Body of pancreas (tissue), 4 donors: ENCODE measurements around the gene HLA-DRB5. TPM values are rescaled to one million over a fixed set of nuclear protein-coding genes. Genes with fewer than 3 reads are reported as not detected.
"Not testable (repeated sequence)": the region's sequence is repeated elsewhere in the genome, so short reads cannot be mapped to it uniquely, and the experiment has no call there.

Source experiments
- ATAC-seq: fragments of 150-250 bp; one replicate; pipeline ENCODE4 v1.9.1; 2016
- DNase-seq, 4 donors: peaks; one replicate each; pipeline ENCODE4 v3.0.0-alpha.2; 2019
- H3K27ac ChIP-seq, 4 donors: fragments of 200-600 bp; sonication (generic); 1 replicate in 3 of 4; 2 replicates in 1 of 4; pipeline versions ENCODE4 v1.5.1 to v1.6.1; 2016 to 2019; ENCODE audit warnings: mild to moderate bottlenecking in 1 of 4, mixed read lengths in 1 of 4, moderate library complexity in 1 of 4
- H3K27me3 ChIP-seq, 2 donors: fragments of 200-600 bp; sonication (generic); one replicate each; pipeline ENCODE4 v1.6.0; 2016; ENCODE audit warnings: mild to moderate bottlenecking in 1 of 2
- H3K36me3 ChIP-seq, 2 donors: fragments of 200-600 bp; sonication (generic); replicated peaks in 1 of 2; 2 replicates each; pipeline ENCODE4 v1.5.1; 2016; ENCODE audit warnings: low read depth in 2 of 2; ENCODE audit not compliant: insufficient read depth in 1 of 2
- H3K4me1 ChIP-seq: fragments of 200-600 bp; sonication (generic); one replicate; pipeline ENCODE4 v1.6.0; 2016
- H3K4me3 ChIP-seq, 2 donors: fragments of 200-600 bp; sonication (generic); 1 replicate in 1 of 2; 2 replicates in 1 of 2; pipeline ENCODE4 v1.5.1; 2016 to 2019
- H3K9me3 ChIP-seq, 3 donors: fragments of 200-600 bp; sonication (generic); 1 replicate in 2 of 3; 2 replicates in 1 of 3; pipeline ENCODE4 v1.5.1; 2016
- CTCF ChIP-seq, 7 experiments: fragments of 450-650 bp in 4 of 7; fragments of 200-600 bp in 3 of 7; sonication (generic) in 3 of 7; IDR thresholded peaks; one replicate each; pipeline ENCODE4 v1.5.1; 2016 to 2019; ENCODE audit warnings: antibody characterized with exemption in 7 of 7
- POLR2A ChIP-seq, 3 donors: fragments of 450-650 bp; IDR thresholded peaks; one replicate each; pipeline ENCODE4 v1.6.1; 2016; ENCODE audit warnings: antibody characterized with exemption in 3 of 3, mild to moderate bottlenecking in 2 of 3
- WGBS, 2 donors: methylation state at CpG; one replicate each; pipeline ENCODE4 v1.1.5; 2017; 5-methylcytosine and 5-hydroxymethylcytosine counted together
- intact Hi-C: fragments of 100-400 bp; cut with DNase I; formaldehyde crosslinking; loops from one replicate; pipeline ENCODE4 v1.15.1; 2023
- total RNA-seq, 2 donors: library from RNA; depleted of rRNA; stranded (reverse); fragments of >200 nt; gene quantifications; one replicate each; pipeline ENCODE4 v1.1.0, GENCODE V29; 2016

HLA-DRB5 gene
- total RNA-seq, 2 donors from 2014 or later, result 1.3 to 19.8 TPM

DNA sequence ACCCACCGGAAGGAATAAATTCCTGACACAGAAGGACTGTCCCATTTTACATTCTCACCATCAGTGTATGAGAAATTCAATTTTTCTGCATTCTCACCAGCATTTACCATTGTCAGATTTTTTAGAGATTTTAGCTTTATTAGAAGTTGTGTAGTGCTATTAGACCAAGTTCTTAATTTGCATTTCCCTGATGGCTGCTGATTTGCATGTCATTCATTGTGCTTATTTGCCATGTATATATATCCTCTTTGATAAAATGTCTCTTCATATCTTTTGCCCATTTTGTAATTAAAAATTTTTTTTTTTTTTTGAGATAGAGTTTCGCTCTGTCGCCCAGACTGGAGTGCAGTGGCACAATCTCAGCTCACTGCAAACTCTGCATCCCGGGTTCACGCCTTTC, 9.8 kb upstream of the HLA-DRB5 start:
- H3K36me3 ChIP-seq, result no peaks in the 10 kb centered on the region
- H3K4me1 ChIP-seq, result no peaks in the 10 kb centered on the region
- no peak overlapping the region for H3K4me3 ChIP-seq
- no peaks in the 10 kb centered on the region for H3K27me3 ChIP-seq
- WGBS, 2 donors, result 25 to 29% methylated on average over 3 to 4 of the region's 5 CpGs
- TF ChIP-seq CTCF (IDR thresholded peaks at IDR 0.05) (no peak), POLR2A (IDR thresholded peaks at IDR 0.05) (no peak)
- intact Hi-C loops, result no loop called here
- no peak for ATAC-seq
- H3K9me3 ChIP-seq, result no peaks in the 10 kb centered on the region
- no peak for DNase-seq
- H3K27ac ChIP-seq, result no peak overlapping the region

DNA sequence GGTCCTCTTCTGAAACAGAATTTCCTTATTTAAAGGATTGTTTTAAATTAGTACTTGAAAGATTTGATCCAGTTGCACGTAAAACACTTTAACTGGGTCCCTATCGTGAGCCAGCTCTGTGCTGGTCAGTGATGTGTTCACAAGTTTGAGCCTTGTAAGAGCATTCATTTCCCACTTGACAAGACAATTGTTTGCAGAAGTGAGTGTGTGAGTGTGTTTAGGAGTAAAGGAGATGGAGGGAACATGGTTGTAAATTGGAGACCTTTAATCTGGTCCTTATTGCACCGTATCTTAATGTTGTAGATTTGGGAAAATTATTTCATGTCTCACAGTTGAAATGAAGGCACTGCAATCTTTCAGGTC, 325 bp upstream of the HLA-DRB5 start:
- H3K27ac ChIP-seq, DNase-seq, intact Hi-C loops, H3K27me3 ChIP-seq, H3K9me3 ChIP-seq, H3K4me1 ChIP-seq, ATAC-seq, H3K36me3 ChIP-seq, H3K4me3 ChIP-seq: not testable (repeated sequence)
- WGBS, 2 donors, result 0% methylated on average over 3 of the region's 3 CpGs

DNA sequence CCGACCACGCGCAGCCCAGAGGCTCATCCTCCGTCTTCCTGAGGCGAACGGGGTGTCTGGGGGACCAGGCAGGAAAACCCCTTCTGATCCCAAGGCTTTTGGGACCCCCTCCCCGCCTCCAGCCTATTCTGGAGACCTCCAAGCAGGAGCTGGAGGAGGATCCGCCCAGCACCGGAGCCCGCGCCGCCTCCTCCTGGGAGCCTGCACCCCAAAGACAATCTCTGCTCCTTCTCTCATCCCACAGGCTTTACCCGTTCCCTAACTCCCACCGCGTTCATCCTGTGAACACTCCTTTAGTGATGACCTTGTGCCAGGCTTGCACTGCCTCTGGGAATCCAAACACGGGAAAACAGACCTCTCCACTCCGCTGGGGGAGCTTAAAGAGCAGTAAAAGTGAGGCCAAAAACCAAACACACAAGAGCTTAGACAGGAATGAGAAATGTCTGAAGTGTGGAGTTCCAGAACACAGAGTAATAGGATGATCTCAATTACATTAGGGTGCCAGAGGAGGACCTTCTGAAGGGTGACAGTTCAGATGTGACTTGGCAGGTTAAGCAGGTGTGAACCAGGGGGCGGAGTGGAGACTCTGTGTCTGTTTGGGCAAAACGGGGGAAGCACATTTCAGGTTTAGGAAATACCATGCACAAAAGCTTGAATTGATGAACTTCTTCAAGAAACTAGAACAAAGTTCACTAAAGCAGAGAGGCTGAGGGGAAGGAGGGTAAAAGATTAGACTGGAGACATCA, 7.6 kb downstream of the HLA-DRB5 start:
- 60% methylated on average over 1 of the region's 19 CpGs; no CpG with 5 or more reads in 1 of the 2 donors for WGBS, 2 donors
- TF ChIP-seq POLR2A (IDR thresholded peaks at IDR 0.05), result no peak
- no peak for ATAC-seq
- H3K4me3 ChIP-seq, result no peak overlapping the region
- H3K27me3 ChIP-seq, result no peaks in the 10 kb centered on the region
- DNase-seq, result no peak
- H3K9me3 ChIP-seq, result no peaks in the 10 kb centered on the region
- H3K36me3 ChIP-seq, result no peaks in the 10 kb centered on the region
- H3K4me1 ChIP-seq, result no peaks in the 10 kb centered on the region
- no peak overlapping the region for H3K27ac ChIP-seq
- intact Hi-C loops, result no loop called here

- no peaks in the 10 kb centered on the region for H3K36me3 ChIP-seq
- no peak for DNase-seq
- H3K27ac ChIP-seq, result no peak overlapping the region
- H3K4me3 ChIP-seq, result no peak overlapping the region
- no peaks in the 10 kb centered on the region for H3K9me3 ChIP-seq
- WGBS, 2 donors, result 0% methylated on average over 1 of the region's 1 CpG; no CpG with 5 or more reads in 1 of the 2 donors
- intact Hi-C loops, result no loop called here
- H3K4me1 ChIP-seq, result no peaks in the 10 kb centered on the region
- ATAC-seq, result no peak
- TF ChIP-seq POLR2A (IDR thresholded peaks at IDR 0.05), result no peak
- TF ChIP-seq CTCF (IDR thresholded peaks at IDR 0.05), result no peak
- no peaks in the 10 kb centered on the region for H3K27me3 ChIP-seq
Observed at GRCh38 chr6:32519910-32520258, 10.2 kb downstream of the HLA-DRB5 start.

DNA sequence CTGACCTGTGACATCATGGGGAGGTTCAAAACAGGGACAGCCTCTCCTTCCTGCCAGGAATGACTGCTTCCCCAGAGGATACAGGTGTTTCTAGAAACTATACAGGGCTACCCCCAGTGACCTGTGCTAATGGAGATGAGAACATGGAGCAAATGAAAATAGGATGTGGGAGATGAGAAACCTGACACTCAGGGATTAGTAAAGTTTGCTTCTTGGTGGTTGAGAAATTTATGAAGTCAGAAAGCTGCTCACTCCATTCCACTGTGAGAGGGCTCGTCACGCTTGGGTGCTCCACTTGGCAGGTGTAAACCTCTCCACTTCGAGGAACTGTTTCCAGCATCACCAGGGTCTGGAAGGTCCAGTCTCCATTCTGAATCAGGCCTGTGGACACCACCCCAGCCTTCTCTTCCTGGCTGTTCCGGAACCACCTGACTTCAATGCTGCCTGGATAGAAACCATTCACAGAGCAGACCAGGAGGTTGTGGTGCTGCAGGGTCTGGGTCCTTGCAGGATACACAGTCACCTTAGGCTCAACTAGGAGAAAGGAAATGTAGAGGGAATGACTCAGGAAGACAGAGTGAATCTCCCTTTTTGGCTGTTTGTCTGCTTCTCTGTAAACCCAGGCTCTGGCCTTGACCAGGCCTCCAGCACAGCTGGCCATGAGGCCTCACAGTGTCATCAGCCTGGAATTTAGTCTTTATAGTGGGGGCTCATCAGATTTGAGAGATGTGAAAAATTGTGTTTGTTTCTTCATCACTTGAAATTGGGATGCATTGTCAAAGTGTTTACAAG, 10.8 kb downstream of the HLA-DRB5 start:
- TF ChIP-seq POLR2A (IDR thresholded peaks at IDR 0.05) (no peak), CTCF (IDR thresholded peaks at IDR 0.05) (no peak)
- intact Hi-C loops, result no loop called here

More for the DNA sequence above, 10.8 kb downstream of the HLA-DRB5 start:
- Histone ChIP-seq H3K36me3 (no peaks in the 10 kb centered on the region), H3K27ac (no peak overlapping the region), H3K9me3 (no peaks in the 10 kb centered on the region), H3K4me1 (no peaks in the 10 kb centered on the region), H3K27me3 (no peaks in the 10 kb centered on the region), H3K4me3 (no peak overlapping the region)
- no peak for ATAC-seq
- DNase-seq, result no peak
- no CpG with 5 or more reads among the region's 4 CpGs for WGBS, 2 donors
